HepG2 (cell line): ENCODE data around the gene ATPAF1. TPM values are rescaled to one million over a fixed set of nuclear protein-coding genes. Genes with fewer than 3 reads are reported as not detected.

Experiments
- HMGA1 ChIP-seq: sonication (generic); formaldehyde crosslinking; conservative IDR thresholded peaks from 2 replicates; pipeline ENCODE4 v1.4.0; 2020; ENCODE audit warnings: missing genetic modification reagents
- HNRNPLL ChIP-seq: fragments of 200-400 bp; formaldehyde crosslinking; IDR thresholded peaks from 2 replicates; pipeline ENCODE4 v1.6.1; 2017; ENCODE audit warnings: mild to moderate bottlenecking, low read depth, low read length; ENCODE audit not compliant: poor library complexity, severe bottlenecking
- HOXA3 ChIP-seq: sonication (generic); formaldehyde crosslinking; IDR thresholded peaks from 2 replicates; pipeline ENCODE4 v1.5.0; 2020; ENCODE audit warnings: missing genetic modification reagents
- KAT7 ChIP-seq: IDR thresholded peaks from 2 replicates; pipeline ENCODE4 v1.6.1; 2018; ENCODE audit warnings: borderline replicate concordance, missing compliant biosample characterization
- KLF16 ChIP-seq, 2 experiments: sonication (generic) in 1 of 2; formaldehyde crosslinking in 1 of 2; IDR thresholded peaks; 2 replicates each; pipeline versions ENCODE4 v1.6.1 to v1.8.0; 2016 to 2023; ENCODE audit warnings: missing genetic modification reagents in 2 of 2, missing compliant biosample characterization in 1 of 2
- KMT2A ChIP-seq: sonication (generic); formaldehyde crosslinking; IDR thresholded peaks from 2 replicates; pipeline ENCODE4 v1.4.0; 2020; ENCODE audit warnings: missing genetic modification reagents
- MXD1 ChIP-seq: sonication (generic); formaldehyde crosslinking; IDR thresholded peaks from 2 replicates; pipeline ENCODE4 v1.4.0; 2020; ENCODE audit warnings: mild to moderate bottlenecking, missing genetic modification reagents
- NBN ChIP-seq: fragments of 450-650 bp; conservative IDR thresholded peaks from 2 replicates; pipeline ENCODE4 v1.6.1; 2017
- NR2C2 ChIP-seq: sonication (generic); formaldehyde crosslinking; IDR thresholded peaks from 2 replicates; pipeline ENCODE4 v1.4.0; 2020; ENCODE audit warnings: missing genetic modification reagents, mild to moderate bottlenecking, moderate library complexity, borderline replicate concordance
- POLR2A ChIP-seq, 2 experiments: IDR thresholded peaks; 2 replicates each; pipeline ENCODE4 v1.6.1; 2011; ENCODE audit warnings: low read depth in 2 of 2, low read length in 2 of 2, mild to moderate bottlenecking in 1 of 2, moderate library complexity in 1 of 2; ENCODE audit not compliant: insufficient read depth in 1 of 2
- RNF2 ChIP-seq: fragments of 450-650 bp; conservative IDR thresholded peaks from 2 replicates; pipeline ENCODE4 v1.6.1; 2016; ENCODE audit warnings: low read depth
- SALL1 ChIP-seq: sonication (generic); formaldehyde crosslinking; IDR thresholded peaks from 2 replicates; pipeline ENCODE4 v1.8.0; 2022; ENCODE audit warnings: mild to moderate bottlenecking, missing genetic modification reagents
- TBX2 ChIP-seq: sonication (generic); formaldehyde crosslinking; IDR thresholded peaks from 2 replicates; pipeline ENCODE4 v1.5.0; 2020; ENCODE audit warnings: missing genetic modification reagents, mild to moderate bottlenecking, borderline replicate concordance
- THRA ChIP-seq: sonication (generic); formaldehyde crosslinking; IDR thresholded peaks from 2 replicates; pipeline ENCODE4 v1.4.0; 2020; ENCODE audit warnings: missing genetic modification reagents, borderline replicate concordance
- UBTF ChIP-seq: sonication (generic); formaldehyde crosslinking; IDR thresholded peaks from 2 replicates; pipeline ENCODE4 v1.4.0; 2020; ENCODE audit warnings: mild to moderate bottlenecking, missing genetic modification reagents
- ZBTB25 ChIP-seq: IDR thresholded peaks from 2 replicates; pipeline ENCODE4 v1.6.1; 2018; ENCODE audit warnings: missing genetic modification reagents
- ZNF256 ChIP-seq: sonication (generic); formaldehyde crosslinking; conservative IDR thresholded peaks from 2 replicates; pipeline ENCODE4 v1.4.0; 2020; ENCODE audit warnings: missing genetic modification reagents
- ZNF350 ChIP-seq: sonication (generic); formaldehyde crosslinking; IDR thresholded peaks from 2 replicates; pipeline ENCODE4 v1.4.0; 2020; ENCODE audit warnings: mild to moderate bottlenecking, low read depth, missing genetic modification reagents, borderline replicate concordance
- ZNF563 ChIP-seq: sonication (generic); formaldehyde crosslinking; IDR thresholded peaks from 2 replicates; pipeline ENCODE4 v1.8.0; 2022; ENCODE audit warnings: mild to moderate bottlenecking, moderate library complexity, missing genetic modification reagents
- ZNF577 ChIP-seq: sonication (generic); formaldehyde crosslinking; IDR thresholded peaks from 2 replicates; pipeline ENCODE4 v1.4.0; 2020; ENCODE audit warnings: mild to moderate bottlenecking, low read depth, missing genetic modification reagents, borderline replicate concordance
- ZNF616 ChIP-seq: sonication (generic); formaldehyde crosslinking; IDR thresholded peaks from 2 replicates; pipeline ENCODE4 v1.5.0; 2020; ENCODE audit warnings: low read depth, mild to moderate bottlenecking, missing genetic modification reagents
- ZNF670 ChIP-seq: sonication (generic); formaldehyde crosslinking; IDR thresholded peaks from 2 replicates; pipeline ENCODE4 v1.8.0; 2022; ENCODE audit warnings: mild to moderate bottlenecking, missing genetic modification reagents, borderline replicate concordance
- ZNF784 ChIP-seq: sonication (generic); formaldehyde crosslinking; IDR thresholded peaks from 2 replicates; pipeline ENCODE4 v1.5.1; 2020; ENCODE audit warnings: missing genetic modification reagents, mild to moderate bottlenecking, borderline replicate concordance
- polyA plus RNA-seq, 8 experiments: library from polyadenylated mRNA; depleted of rRNA in 3 of 8; stranded (reverse) in 7 of 8; unstranded in 1 of 8; fragments of >200 nt; fragmentation: Illumina TruSeq in 4 of 8; extraction: Trizol in 4 of 8; gene quantifications; 2 replicates each; pipeline versions ENCODE4 v1.2.1 to v1.2.3, GENCODE V29; 2011 to 2016; ENCODE audit warnings: low read depth in 4 of 8, missing spikeins in 1 of 8, mixed read lengths in 1 of 8; ENCODE audit not compliant: insufficient read depth in 1 of 8
- total RNA-seq, 5 experiments: library from RNA; depleted of rRNA; stranded (reverse); fragments of >200 nt; fragmentation: Illumina TruSeq; extraction: Trizol; gene quantifications; 2 replicates each; pipeline ENCODE4 v1.2.3, GENCODE V29; 2016; ENCODE audit warnings: low read depth in 1 of 5

ATPAF1 gene
- total and polyA plus RNA-seq, 2 of the 13 experiments (the other 11 are each of a cell fraction or from before 2014, with no cell fraction given): 66.6 to 76.7 TPM

GRCh38 chr1:46616277-46617107 lies 51.7 kb downstream of the ATPAF1 start, which contains the start of gene MOB3C (continued):
- TF ChIP-seq ZBTB25 (CRISPR knock-in tag) (peak; percentile 27; the same call in 1 of the 2 replicates), THRA (CRISPR knock-in tag) (0 out of 2 replicates have a peak, but pooled peaks have one; percentile 5), MXD1 (CRISPR knock-in tag) (peak; percentile 56; the same call in 1 of the 2 replicates), KMT2A (0 out of 2 replicates have a peak, but pooled peaks have one; percentile 29), KAT7 (CRISPR knock-in tag) (0 out of 2 replicates have a peak, but pooled peaks have one; percentile 31), NR2C2 (CRISPR knock-in tag) (peak; percentile 46), ZNF563 (CRISPR knock-in tag) (peak; percentile 42; the same call in 1 of the 2 replicates), ZNF784 (CRISPR knock-in tag) (0 out of 2 replicates have a peak, but pooled peaks have one; percentile 39), ZNF256 (CRISPR knock-in tag) (no peak), ZNF616 (CRISPR knock-in tag) (0 out of 2 replicates have a peak, but pooled peaks have one; percentile 52), HOXA3 (CRISPR knock-in tag) (peak; percentile 46; the same call in 1 of the 2 replicates), KLF16 (CRISPR knock-in tag; IDR thresholded peaks at IDR 0.05) (peak in 1 of 2 experiments; percentile 6; a peak in 1 of 4 replicates), ZNF577 (CRISPR knock-in tag) (no peak), NBN (no peak), HMGA1 (no peak), SALL1 (CRISPR knock-in tag) (peak; percentile 49; the same call in 1 of the 2 replicates), TBX2 (CRISPR knock-in tag) (peak; percentile 14; the same call in 1 of the 2 replicates), RNF2 (peak; percentile 40; the same call in 1 of the 2 replicates), HNRNPLL (peak; percentile 30), ZNF350 (0 out of 2 replicates have a peak, but pooled peaks have one; percentile 13), UBTF (CRISPR knock-in tag) (peak; percentile 62; the same call in 1 of the 2 replicates), ZNF670 (CRISPR knock-in tag) (no peak), POLR2A (IDR thresholded peaks at IDR 0.05; ENCODE audit: insufficient read depth in 1 of 2, low read depth in 2 of 2, low read length in 2 of 2) (peak; percentile 41 to 60; a peak in 2 of 4 replicates)
